ENCODE results near the gene PPP1R3G. TPM values are rescaled to one million over a fixed set of nuclear protein-coding genes. Genes with fewer than 3 reads are reported as not detected.

PPP1R3G gene
- total RNA-seq, 1 experiment from 2014 or later, result 0.15 TPM

- no peak overlapping the region for H3K4me3 Mint-ChIP-seq
- TF ChIP-seq ZBTB43 (CRISPR knock-in tag; IDR thresholded peaks at IDR 0.05) (no peak), STAT6 (CRISPR knock-in tag; conservative IDR thresholded peaks at IDR 0.05; ENCODE audit: low read depth) (no peak), CTCF (IDR thresholded peaks at IDR 0.05) (no peak)
- peaks cover 58% of the 10 kb centered on the region for H3K4me1 Mint-ChIP-seq
- H3K27ac Mint-ChIP-seq, result peak overlapping the region; percentile 76; the same call in 1 of the 2 replicates
- CTCF ChIA-PET, result interaction anchor here (4.0 kb wide), 1 partner anchor 13 kb away, joined by 27 read pairs; no protein-coding TSS in a partner anchor
- H3K9me3 Mint-ChIP-seq, result no peaks in the 10 kb centered on the region
- H3K27me3 Mint-ChIP-seq (ENCODE audit: low read depth), result no peaks in the 10 kb centered on the region
- no peak for DNase-seq (ENCODE audit: low spot score)
- ATAC-seq, result no peak; the same call in 1 of the 2 replicates
- H3K36me3 Mint-ChIP-seq, result no peaks in the 10 kb centered on the region
- POLR2A ChIA-PET, result no interaction called here
Measured at GRCh38 chr6:5130135-5130866, 45.2 kb downstream of the PPP1R3G start.

GRCh38 chr6:5132731-5133130 is 47.6 kb downstream of the PPP1R3G start:
- Mint-ChIP-seq H3K36me3 (no peaks in the 10 kb centered on the region), H3K4me1 (peaks cover 62% of the 10 kb centered on the region), H3K27me3 (ENCODE audit: low read depth) (no peaks in the 10 kb centered on the region), H3K27ac (peak overlapping the region; percentile 99), H3K4me3 (peak overlapping the region; percentile 53), H3K9me3 (no peaks in the 10 kb centered on the region)
- CTCF ChIA-PET, result interaction anchor here (1.0 to 4.0 kb wide), 6 partner anchors 11 to 76 kb away, joined by 3 to 27 read pairs (median 4); partner anchors contain the start of gene PPP1R3G
- peak; percentile 48 for DNase-seq (ENCODE audit: low spot score)
- TF ChIP-seq NR1H2 (CRISPR knock-in tag; IDR thresholded peaks at IDR 0.05), result no peak
- TF ChIP-seq MLX (CRISPR knock-in tag; IDR thresholded peaks at IDR 0.05), result no peak
- POLR2A ChIA-PET, result no interaction called here
- peak; percentile 85 for ATAC-seq

- no peak for DNase-seq (ENCODE audit: low spot score)
- no peak for TF ChIP-seq STAT6 (CRISPR knock-in tag; conservative IDR thresholded peaks at IDR 0.05; ENCODE audit: low read depth)
- TF ChIP-seq GABPB1 (CRISPR knock-in tag; IDR thresholded peaks at IDR 0.05), result no peak
- TF ChIP-seq AR (CRISPR knock-in tag; IDR thresholded peaks at IDR 0.05), result no peak
- Mint-ChIP-seq H3K36me3 (no peaks in the 10 kb centered on the region), H3K4me3 (no peak overlapping the region), H3K27me3 (ENCODE audit: low read depth) (no peaks in the 10 kb centered on the region), H3K4me1 (peaks cover 68% of the 10 kb centered on the region), H3K27ac (peak overlapping the region; percentile 82; the same call in 1 of the 2 replicates), H3K9me3 (no peaks in the 10 kb centered on the region)
- no peak for ATAC-seq
- POLR2A ChIA-PET, result no interaction called here
- CTCF ChIA-PET, result interaction anchor here (4.0 kb wide), 1 partner anchor 10 kb away, joined by 27 read pairs; no protein-coding TSS in a partner anchor
Measured at GRCh38 chr6:5133943-5134342, 48.8 kb downstream of the PPP1R3G start.
